GM12875 (cell line): ENCODE results near the gene TBXAS1.

ENCODE experiments used
- H3K4me3 ChIP-seq: one replicate; pipeline ENCODE4 v1.5.1; 2011; ENCODE audit warnings: low read depth, low read length, control low read depth
- CTCF ChIP-seq: IDR thresholded peaks from 2 replicates; pipeline ENCODE4 v1.5.1; 2011; ENCODE audit warnings: low read depth, mild to moderate bottlenecking, control low read depth, inconsistent platforms, low read length, moderate library complexity, borderline replicate concordance; ENCODE audit not compliant: insufficient read depth

Gene TBXAS1

GRCh38 chr7:139846297-139846696 lies 17.2 kb downstream of the TBXAS1 start:
- TF ChIP-seq CTCF: no peak
- no peak overlapping the region for H3K4me3 ChIP-seq

DNA sequence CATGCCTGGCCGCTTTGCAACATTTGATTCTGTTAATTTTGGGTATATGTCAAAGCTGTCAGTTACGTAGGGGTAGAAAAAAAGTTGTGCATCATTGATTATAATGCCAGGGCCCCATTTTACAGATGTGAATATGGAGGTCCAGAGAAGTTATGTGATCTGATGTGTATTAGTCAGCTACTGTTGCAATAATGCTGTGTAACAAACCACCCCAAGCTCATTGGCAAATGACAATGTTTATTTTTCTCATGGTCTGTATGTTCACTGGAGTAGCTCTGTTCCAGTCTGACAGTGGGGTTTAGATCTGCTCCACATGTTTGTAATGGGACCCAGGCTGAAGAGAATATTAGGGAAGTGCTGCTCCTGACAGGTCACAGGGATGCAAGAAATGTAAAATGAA lies 19.2 kb downstream of the TBXAS1 start:
- TF ChIP-seq CTCF: no peak

GRCh38 chr7:139850906-139851305 lies 21.8 kb downstream of the TBXAS1 start:
- no peak overlapping the region for H3K4me3 ChIP-seq
- TF ChIP-seq CTCF: no peak

More for the DNA sequence above, 19.2 kb downstream of the TBXAS1 start:
- H3K4me3 ChIP-seq: no peak overlapping the region

- H3K4me3 ChIP-seq: no peak overlapping the region
- no peak for TF ChIP-seq CTCF
Observed at GRCh38 chr7:139851770-139852481, 22.9 kb downstream of the TBXAS1 start.

- H3K4me3 ChIP-seq: no peak overlapping the region
- no peak for TF ChIP-seq CTCF
Observed at GRCh38 chr7:139852482-139852845, 23.4 kb downstream of the TBXAS1 start.

DNA sequence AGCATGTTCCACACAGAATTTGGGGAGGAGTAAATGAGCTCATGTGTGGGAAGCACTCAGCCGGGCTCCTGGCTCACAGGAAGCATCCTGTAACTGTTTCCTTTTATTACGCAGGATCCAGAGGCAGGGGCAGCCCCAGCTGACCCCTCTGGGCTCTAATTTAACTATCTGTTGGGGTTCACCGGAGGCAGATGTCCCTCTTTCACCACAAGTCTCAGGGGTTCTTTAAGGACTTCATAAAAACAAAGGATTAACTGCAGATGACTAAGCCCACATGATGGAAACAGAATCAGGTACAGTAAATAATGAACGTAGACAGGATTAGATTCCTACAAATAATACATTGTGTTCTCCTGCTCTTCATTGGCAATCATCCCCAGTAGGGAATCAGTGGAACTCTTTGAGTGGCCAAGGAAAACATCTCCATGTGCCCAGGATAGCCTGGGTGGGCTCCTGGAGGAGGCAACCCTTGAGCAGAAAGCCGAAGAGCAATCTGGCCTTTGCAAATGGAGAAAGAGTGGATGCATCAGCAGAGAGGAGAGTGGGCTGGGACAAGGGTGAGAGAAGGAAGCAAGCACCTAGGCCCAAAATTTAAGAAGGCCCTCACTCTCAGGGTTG lies 24.6 kb downstream of the TBXAS1 start:
- H3K4me3 ChIP-seq: no peak overlapping the region
- no peak for TF ChIP-seq CTCF

DNA sequence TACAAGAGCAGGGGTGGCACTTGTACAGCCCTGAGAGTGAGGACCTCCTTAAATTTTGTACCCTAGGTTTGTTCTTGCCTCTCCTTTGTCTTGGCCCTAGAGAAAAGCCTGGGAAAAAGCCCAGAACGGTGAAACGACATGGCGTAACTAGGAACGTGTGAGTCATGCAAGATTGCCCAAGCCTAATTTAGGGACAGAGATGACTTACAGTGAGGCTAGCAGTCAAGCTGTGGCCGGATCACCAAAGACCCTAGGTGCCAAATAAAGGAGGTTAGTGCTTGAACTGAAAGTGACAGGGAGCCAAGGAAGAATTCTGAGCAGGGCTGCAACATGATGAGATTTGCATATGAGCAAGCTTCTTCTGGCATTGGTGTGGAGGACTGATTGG lies 25.1 kb downstream of the TBXAS1 start:
- H3K4me3 ChIP-seq: no peak overlapping the region

More for the DNA sequence above, 25.1 kb downstream of the TBXAS1 start:
- TF ChIP-seq CTCF: no peak
